ENCODE data around the gene CCNO. TPM values are rescaled to one million over a fixed set of nuclear protein-coding genes. Genes with fewer than 3 reads are reported as not detected.

The CCNO gene
- polyA plus RNA-seq, 6 donors from 2014 or later, result not detected

DNA sequence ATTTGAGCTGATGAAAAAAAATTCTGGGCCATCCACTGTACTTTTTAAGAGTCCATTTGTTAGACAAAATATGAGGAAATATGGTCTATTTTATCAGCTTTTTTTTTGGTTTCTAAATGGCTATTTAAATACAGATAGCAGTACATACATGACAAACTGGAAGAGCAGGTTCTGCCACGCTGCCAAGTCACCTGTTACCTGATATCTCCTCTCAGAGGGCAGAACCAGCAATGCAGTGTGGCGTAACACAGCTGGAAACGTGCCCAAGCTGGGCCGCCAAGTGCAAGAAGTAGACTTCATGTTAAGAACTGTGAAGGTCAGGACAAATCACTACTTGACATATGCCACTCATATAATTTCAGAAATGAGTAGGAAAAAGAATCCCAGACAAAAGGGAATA is 14.4 kb downstream of the CCNO start:
- peaks cover 17 to 36% (median 33%) of the 10 kb centered on the region in 3 donors for H3K4me1 Mint-ChIP-seq
- no peaks in the 10 kb centered on the region for H3K36me3 Mint-ChIP-seq
- H3K27me3 Mint-ChIP-seq, result peaks cover 58 to 76% (median 63%) of the 10 kb centered on the region in 3 donors
- H3K9me3 Mint-ChIP-seq, result peaks cover 0 to 9% (median 0%) of the 10 kb centered on the region in 7 donors
- no peak for DNase-seq
- peak overlapping the region in 1 of 6 donors; percentile 48 for H3K27ac Mint-ChIP-seq
- ATAC-seq (ENCODE audit: low read depth in 2 of 2), result no peak
- peak overlapping the region in 1 of 8 donors; percentile 65 for H3K4me3 Mint-ChIP-seq

DNA sequence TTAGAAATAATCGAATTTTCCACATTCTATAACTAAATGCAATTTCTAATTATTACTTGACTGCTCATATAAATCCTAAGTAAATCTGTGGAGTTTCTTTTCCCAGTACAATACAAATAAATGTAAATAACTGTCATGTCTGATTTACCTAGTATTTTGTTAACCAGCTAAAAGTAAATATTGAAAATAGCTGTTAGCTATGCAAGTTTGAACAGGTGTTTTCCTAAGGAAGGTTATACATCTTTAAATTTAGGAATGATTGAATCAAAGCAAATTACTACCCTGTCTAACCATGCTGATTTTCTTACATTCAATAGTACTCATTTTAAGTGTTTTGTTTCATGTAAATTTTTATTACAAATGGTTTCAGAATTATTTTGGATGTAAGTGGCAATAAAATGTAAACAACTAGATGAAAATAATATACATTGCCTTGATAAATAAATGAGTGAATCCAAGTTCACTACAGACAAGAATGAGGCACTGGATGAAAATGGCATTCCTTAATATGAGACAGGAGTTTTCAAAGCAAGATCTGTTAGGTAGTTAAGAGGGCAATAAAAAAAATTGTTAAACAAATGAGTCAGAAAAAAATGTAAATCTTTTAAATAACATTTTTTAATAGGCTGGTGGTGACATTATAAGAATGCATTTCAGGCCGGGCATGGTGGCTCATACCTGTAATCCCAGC is 22.1 kb downstream of the CCNO start:
- H3K4me3 Mint-ChIP-seq, result no peak overlapping the region
- peaks cover 15 to 38% (median 18%) of the 10 kb centered on the region in 3 donors for H3K27me3 Mint-ChIP-seq
- H3K4me1 Mint-ChIP-seq, result no peaks in the 10 kb centered on the region
- H3K9me3 Mint-ChIP-seq, result no peaks in the 10 kb centered on the region
- DNase-seq, result no peak
- ATAC-seq (ENCODE audit: low read depth in 2 of 2), result no peak
- no peak overlapping the region for H3K27ac Mint-ChIP-seq
- no peaks in the 10 kb centered on the region for H3K36me3 Mint-ChIP-seq

DNA sequence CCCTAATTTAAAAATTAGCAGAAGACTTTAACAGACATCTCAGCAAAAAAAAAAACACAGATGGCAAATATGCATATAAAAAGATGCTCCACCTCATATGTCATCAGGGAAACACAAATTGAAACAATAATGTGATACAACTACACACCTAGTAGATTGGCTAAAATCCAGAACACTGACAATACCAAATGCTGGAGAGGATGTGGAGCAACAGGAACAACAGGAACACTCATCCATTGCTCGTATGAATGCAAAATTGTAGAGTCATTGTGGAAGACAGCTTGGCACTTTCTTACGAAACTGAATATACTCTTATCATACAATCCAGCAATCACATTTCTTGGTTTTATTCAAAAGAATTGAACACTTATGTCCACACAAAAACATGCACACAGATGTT is 28.4 kb downstream of the CCNO start:
- H3K9me3 Mint-ChIP-seq, result peaks cover 0 to 7% (median 5%) of the 10 kb centered on the region in 7 donors
- no peak for DNase-seq
- peaks cover 12 to 51% (median 45%) of the 10 kb centered on the region in 3 donors for H3K27me3 Mint-ChIP-seq
- no peak for ATAC-seq (ENCODE audit: low read depth in 2 of 2)
- no peaks in the 10 kb centered on the region for H3K36me3 Mint-ChIP-seq
- H3K4me1 Mint-ChIP-seq, result no peaks in the 10 kb centered on the region
- no peak overlapping the region for H3K4me3 Mint-ChIP-seq
- H3K27ac Mint-ChIP-seq, result no peak overlapping the region

DNA sequence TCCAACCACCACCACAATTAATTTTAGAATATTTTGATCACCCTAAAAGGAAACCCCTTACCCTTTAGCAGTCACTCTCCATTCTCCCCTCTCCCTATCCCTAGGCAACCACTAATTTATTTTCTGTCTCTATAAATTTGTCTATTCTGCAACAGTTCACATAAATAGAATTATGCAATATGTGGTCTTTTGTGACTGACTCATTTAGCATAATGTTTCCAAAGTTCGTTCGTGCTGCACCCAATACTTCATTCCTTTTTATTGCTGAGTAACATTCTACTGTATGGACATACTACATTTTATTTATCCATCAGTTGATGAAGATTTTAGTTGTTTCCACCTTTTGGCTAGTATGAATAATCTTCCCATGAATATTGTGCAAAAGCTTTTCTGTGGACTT is 42.2 kb downstream of the CCNO start:
- H3K27me3 Mint-ChIP-seq, result peaks cover 47 to 55% (median 49%) of the 10 kb centered on the region in 3 donors

DNA sequence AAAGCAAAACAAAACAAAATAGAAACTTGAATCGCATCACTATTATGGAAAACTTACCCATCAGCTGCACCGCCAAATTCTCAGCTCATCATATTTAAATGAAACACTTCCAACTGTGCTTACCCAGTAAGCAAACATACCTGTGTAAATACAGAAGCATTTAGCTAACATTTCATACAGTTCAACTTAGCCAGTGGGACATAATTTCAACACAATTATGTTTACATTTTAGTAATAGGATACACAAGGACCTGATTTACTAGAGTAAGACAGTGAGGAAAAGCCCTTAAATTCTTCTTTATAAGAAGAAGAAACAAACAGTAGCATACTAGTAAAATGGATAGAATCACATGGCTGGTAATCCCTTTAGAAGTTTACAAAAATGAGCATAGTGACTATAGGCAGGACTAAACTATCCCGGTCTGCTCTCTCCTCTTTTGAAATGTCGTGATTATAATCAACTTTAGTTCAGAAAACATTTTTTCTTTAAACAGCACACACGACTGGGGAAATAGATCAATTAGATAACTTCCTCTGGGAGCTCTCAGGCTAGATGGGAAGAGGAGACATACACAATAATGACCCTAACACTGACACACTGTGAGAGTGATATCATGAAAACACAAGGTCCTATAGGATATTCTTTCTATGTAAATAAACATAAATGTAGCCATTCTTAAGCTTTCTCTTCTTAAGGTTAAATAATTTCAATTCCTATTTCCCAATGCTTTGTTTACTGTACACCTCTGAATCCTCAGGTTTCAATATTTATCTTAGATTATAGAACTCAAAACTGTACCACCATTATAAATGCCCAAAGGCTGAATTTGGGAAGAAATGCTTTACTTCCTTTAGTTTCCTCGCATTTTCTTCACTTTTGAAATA is 44.5 kb downstream of the CCNO start:
- ATAC-seq (ENCODE audit: low read depth in 2 of 2), result no peak
- peaks cover 0 to 6% (median 0%) of the 10 kb centered on the region in 7 donors for H3K9me3 Mint-ChIP-seq
- no peaks in the 10 kb centered on the region for H3K36me3 Mint-ChIP-seq
- peaks cover 46 to 70% (median 67%) of the 10 kb centered on the region in 3 donors for H3K27me3 Mint-ChIP-seq
- no peak overlapping the region for H3K27ac Mint-ChIP-seq
- no peak overlapping the region for H3K4me3 Mint-ChIP-seq
- no peaks in the 10 kb centered on the region for H3K4me1 Mint-ChIP-seq
- no peak for DNase-seq

More for the DNA sequence above, 42.2 kb downstream of the CCNO start:
- H3K4me1 Mint-ChIP-seq, result no peaks in the 10 kb centered on the region
- peaks cover 0 to 2% (median 0%) of the 10 kb centered on the region in 7 donors for H3K9me3 Mint-ChIP-seq
- H3K27ac Mint-ChIP-seq, result no peak overlapping the region
- H3K4me3 Mint-ChIP-seq, result no peak overlapping the region
- ATAC-seq (ENCODE audit: low read depth in 2 of 2) (no peak), DNase-seq (no peak)
- no peaks in the 10 kb centered on the region for H3K36me3 Mint-ChIP-seq

DNA sequence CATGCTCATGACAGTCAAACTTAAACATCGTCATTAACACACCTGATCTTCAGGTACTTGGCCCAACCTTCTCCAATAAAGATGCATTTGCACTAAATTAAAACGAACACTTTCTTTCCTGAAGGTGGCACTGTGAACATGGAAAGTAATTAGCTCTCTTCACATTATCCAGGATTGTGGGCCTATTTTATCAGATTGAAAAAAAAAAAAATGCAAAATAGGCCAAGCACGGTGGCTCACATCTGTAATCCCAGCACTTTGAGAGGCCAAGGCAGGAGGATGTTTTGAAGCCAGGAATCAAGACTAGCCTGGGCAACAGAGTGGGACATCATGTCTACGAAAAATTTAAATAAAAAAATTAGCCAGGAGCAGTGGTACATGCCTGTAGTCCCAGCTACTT is 46.0 kb downstream of the CCNO start:
- peaks cover 0 to 13% (median 4%) of the 10 kb centered on the region in 7 donors for H3K9me3 Mint-ChIP-seq
- H3K36me3 Mint-ChIP-seq, result no peaks in the 10 kb centered on the region
- ATAC-seq (ENCODE audit: low read depth in 2 of 2) (no peak), DNase-seq (no peak)
- H3K4me1 Mint-ChIP-seq, result no peaks in the 10 kb centered on the region
- H3K27ac Mint-ChIP-seq, result no peak overlapping the region
- peaks cover 38 to 66% (median 63%) of the 10 kb centered on the region in 3 donors for H3K27me3 Mint-ChIP-seq
- H3K4me3 Mint-ChIP-seq, result no peak overlapping the region

Other genes with a start within 250 kb of the CCNO start
- gene ESM1, start 248.0 kb downstream of the CCNO start, polyA plus RNA-seq (ENCODE audit: low read depth in 6 of 6), result not detected
- 1 to 10 TPM in 1 of 6 donors, under 1 TPM in 4, not detected in 1; 0.34 to 1.1 (median 0.61) TPM for gene GZMK, start 209.4 kb downstream of the CCNO start, polyA plus RNA-seq (ENCODE audit: low read depth in 6 of 6)
- 1 to 10 TPM in 5 of 6 donors, under 1 TPM in 1; 0.80 to 5.0 (median 2.6) TPM for gene GZMA, start 131.0 kb downstream of the CCNO start, polyA plus RNA-seq (ENCODE audit: low read depth in 6 of 6)
- not detected for gene GPX8, start 73.4 kb downstream of the CCNO start, polyA plus RNA-seq (ENCODE audit: low read depth in 6 of 6)
- gene CDC20B, start 60.4 kb downstream of the CCNO start, polyA plus RNA-seq (ENCODE audit: low read depth in 6 of 6), result not detected
- not detected for gene MCIDAS, start 6.3 kb downstream of the CCNO start, polyA plus RNA-seq (ENCODE audit: low read depth in 6 of 6)
- gene DHX29, start 74.1 kb upstream of the CCNO start, polyA plus RNA-seq (ENCODE audit: low read depth in 6 of 6), result 10 to 100 TPM in 5 of 6 donors, 1 to 10 TPM in 1; 7.0 to 19.5 (median 15.3) TPM
- 10 to 100 TPM; 15.7 to 32.8 (median 25.5) TPM for gene MTREX, start 74.4 kb upstream of the CCNO start, polyA plus RNA-seq (ENCODE audit: low read depth in 6 of 6)